HG02885 (cell line): ENCODE measurements around the gene MANF.

Experiments
- ATAC-seq: cut with Tn5 transposase; IDR thresholded peaks from one replicate; pipeline ENCODE4 v1.9.1; 2021; ENCODE audit warnings: mild to moderate bottlenecking; ENCODE audit not compliant: unreplicated experiment, poor library complexity

The MANF gene

DNA sequence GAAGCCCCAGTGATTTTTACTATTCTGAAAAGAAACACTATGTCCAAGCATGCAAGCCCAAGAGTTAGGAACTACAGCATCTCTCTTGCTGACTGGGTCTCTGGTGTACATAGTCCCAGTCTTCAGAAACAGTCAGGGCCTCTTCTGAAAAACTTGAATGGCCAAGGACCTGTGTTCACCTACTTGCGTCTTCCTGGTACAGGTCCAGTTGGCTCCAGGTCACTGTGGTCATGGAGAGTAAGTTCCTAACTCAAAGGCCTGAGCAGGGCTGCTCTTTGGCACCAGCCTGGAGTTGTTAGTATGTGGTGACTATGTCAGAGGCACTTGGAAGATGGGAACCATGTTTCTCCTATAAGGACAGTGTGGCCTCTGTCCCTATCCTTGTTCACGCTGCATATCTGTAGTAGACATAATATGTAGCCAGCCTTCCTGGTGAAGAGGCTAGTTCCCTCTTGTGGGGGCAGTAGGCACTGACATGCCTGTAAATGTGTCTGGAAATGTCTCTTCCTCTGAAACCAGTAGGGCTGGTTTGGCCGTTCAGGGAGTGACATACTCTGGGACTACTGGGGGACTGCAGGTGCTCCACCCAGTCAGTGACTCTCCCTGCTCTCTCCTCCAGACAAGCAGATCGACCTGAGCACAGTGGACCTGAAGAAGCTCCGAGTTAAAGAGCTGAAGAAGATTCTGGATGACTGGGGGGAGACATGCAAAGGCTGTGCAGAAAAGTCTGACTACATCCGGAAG lies 3.4 kb downstream of the MANF start:
- no peak for ATAC-seq

DNA sequence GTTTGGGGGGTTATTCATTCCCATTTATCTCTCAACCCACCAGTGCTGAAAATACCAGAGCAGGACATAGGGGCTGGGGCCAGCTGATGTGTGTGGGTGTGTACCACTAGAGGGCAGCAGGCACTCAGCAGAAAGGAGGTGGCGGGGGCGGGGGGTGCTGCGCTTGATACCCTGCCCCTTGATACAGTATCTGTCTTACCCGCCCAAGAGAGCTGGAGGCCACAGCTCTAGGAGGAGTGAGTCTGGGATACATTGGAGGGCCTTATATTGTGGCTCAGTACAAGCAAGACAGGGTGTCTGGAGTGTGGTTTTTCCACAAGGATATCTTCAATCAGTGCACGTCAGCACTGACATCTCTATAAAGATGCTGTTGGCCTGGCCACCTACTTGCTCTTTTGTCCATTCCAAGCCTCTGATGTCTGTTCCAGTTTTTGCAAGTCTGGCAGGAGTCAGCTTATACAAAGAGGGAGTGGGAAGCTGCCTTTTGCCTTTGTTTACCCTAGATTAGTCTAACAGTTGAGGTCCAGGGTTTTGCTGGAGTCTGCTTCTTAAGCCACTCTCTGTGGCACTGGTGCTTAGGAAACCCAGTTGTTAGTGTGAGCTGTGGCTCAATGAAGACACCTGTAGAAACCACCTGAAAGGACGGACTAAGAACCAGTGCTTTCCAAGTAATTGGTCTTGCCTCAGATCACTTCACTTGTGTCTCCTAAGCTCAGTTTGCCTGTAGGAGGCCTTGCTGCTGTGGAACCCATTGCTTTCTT lies 4.5 kb downstream of the MANF start:
- no peak for ATAC-seq

DNA sequence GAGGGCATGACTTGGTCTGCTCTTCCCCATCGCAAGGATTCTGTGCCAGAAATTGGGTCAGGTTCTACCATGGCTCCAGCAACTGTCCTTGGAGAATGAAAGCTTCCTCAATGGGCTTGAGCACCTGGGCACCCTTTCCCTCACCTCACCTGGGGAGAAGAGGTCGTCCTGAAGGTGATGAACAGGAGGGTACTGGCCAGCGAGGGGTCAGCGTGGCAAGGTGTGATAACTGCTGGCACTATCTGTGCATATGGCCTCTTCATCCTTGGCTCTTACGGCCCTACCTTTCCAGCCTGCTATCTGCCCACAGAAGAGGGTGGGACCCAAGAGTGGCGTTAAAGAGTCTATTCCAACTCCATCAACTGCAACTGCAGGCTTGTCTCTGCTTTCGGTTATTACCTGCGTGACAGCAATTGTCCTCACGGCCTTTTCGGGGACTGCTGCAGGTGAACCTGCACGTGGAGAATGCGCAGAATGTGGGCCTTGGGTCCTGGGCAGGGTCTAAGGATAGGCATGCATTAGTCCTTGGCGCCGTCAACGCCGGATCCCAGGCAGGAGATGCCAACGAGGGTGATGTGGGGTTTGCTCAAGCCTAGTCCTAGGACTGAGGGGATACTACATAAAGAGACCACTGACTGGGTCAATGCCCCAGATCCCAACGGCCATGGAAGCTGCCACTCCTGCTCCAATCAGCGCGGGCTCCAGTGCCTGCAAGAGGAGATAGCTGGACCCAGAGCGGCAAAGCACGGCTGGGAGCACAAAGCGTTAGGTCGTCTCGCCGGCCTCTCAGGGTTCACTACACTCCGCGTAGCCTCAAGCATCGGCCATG lies 5.4 kb downstream of the MANF start:
- ATAC-seq: peak; percentile 4

DNA sequence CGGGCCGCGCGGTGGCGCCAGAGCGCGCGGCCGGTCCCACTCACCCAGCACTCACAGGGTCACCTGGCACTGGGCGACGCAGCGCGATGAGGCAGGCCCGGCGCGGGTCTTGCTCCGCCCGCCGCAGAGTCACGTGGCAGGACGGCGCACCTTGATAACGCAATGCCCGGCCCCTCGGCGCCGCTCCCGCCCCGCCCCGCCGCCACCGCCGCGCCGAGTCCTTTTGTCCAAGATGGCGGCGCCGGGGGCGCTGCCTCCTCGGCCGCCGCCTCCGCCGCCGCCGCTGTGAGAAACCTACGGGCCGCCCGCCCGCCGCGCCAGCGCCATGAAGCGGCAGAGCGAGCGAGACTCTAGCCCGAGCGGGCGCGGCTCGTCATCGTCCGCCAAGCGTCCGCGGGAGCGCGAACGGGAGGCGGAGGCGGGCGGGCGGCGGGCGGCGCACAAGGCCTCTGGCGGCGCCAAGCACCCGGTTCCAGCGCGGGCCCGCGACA lies 6.0 kb downstream of the MANF start, which contains the start of gene RBM15B:
RBM15B (plus strand) TSS at position 211 of the 491 bp plus-strand sequence; CDS start at position 326, 115 bp downstream.
- ATAC-seq: peak; percentile 92

DNA sequence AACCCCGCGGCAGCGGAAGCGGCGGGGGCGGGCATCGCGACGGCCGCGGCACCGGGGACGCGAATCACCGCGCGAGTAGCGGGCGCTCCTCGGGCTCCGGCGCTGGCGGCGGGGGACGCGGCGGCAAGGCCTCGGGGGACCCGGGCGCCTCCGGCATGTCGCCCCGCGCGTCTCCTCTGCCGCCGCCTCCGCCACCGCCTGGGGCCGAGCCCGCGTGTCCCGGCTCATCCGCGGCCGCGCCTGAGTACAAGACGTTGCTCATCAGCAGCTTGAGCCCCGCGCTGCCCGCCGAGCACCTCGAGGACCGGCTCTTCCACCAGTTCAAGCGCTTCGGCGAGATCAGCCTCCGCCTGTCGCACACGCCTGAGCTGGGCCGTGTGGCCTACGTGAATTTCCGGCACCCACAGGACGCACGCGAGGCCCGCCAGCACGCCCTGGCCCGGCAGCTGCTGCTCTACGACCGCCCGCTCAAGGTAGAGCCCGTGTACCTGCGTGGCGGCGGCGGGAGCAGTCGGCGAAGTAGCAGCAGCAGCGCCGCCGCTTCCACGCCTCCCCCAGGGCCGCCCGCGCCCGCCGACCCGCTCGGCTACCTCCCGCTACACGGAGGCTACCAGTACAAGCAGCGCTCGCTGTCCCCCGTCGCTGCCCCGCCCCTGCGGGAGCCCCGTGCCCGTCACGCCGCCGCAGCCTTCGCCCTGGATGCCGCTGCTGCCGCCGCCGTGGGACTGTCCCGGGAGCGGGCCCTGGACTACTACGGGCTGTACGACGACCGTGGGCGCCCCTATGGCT lies 6.7 kb downstream of the MANF start:
- ATAC-seq: peak; percentile 12

DNA sequence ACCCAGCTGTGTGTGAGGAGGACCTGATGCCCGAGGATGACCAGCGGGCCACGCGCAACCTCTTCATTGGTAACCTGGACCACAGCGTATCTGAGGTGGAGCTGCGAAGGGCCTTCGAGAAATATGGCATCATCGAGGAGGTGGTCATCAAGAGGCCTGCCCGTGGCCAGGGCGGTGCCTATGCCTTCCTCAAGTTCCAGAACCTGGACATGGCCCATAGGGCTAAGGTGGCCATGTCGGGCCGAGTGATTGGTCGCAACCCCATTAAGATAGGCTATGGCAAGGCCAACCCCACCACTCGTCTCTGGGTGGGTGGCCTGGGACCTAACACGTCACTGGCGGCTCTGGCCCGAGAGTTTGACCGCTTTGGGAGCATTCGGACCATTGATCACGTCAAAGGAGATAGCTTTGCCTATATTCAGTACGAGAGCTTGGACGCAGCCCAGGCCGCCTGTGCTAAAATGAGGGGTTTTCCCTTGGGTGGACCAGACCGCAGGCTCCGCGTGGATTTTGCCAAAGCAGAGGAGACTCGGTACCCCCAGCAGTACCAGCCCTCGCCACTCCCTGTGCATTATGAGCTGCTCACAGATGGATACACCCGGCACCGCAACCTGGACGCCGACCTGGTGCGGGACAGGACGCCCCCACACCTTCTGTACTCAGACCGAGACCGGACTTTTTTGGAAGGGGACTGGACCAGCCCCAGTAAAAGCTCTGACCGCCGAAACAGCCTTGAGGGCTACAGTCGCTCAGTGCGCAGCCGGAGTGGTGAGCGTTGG lies 7.5 kb downstream of the MANF start:
- no peak for ATAC-seq

DNA sequence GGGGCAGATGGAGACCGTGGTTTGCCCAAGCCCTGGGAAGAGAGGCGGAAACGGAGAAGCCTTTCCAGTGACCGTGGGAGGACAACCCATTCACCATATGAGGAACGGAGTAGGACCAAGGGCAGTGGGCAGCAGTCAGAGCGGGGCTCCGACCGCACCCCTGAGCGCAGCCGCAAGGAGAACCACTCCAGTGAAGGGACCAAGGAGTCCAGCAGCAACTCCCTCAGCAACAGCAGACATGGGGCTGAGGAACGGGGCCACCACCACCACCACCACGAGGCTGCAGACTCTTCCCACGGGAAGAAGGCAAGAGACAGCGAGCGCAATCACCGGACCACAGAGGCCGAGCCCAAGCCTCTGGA lies 8.0 kb downstream of the MANF start:
- no peak for ATAC-seq

DNA sequence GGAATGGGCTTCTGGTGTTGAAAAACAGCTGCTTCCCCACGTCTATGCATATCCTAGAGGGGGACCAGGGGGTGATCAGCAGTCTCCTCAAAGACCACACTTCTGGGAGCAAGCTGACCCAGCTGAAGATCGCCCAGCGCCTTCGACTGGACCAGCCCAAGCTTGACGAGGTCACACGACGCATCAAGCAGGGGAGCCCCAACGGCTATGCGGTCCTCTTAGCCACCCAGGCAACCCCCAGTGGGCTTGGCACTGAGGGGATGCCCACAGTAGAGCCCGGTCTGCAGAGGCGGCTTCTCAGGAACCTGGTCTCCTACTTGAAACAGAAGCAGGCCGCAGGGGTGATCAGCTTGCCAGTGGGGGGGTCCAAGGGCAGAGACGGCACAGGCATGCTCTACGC lies 8.5 kb downstream of the MANF start:
- no peak for ATAC-seq

DNA sequence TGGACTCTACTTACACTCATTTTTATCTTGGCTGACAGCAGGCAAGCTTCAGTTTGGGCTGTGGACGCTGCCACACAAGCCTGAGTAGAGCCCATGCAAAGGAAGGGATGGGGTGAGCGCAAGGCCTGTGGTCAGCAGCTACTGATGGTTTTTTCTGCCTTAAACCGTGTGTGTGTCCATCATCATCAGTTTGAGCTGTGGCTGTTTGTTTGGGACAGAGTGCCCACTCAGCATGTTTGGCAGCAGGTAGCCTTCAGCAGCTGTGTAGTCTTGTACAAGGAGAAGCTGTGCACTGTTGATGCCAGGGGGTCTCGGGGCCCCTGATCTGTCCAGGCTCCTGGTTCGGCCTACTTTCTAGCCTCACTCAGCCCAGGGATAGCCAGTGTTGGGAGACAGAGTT lies 9.4 kb downstream of the MANF start:
- ATAC-seq: no peak

DNA sequence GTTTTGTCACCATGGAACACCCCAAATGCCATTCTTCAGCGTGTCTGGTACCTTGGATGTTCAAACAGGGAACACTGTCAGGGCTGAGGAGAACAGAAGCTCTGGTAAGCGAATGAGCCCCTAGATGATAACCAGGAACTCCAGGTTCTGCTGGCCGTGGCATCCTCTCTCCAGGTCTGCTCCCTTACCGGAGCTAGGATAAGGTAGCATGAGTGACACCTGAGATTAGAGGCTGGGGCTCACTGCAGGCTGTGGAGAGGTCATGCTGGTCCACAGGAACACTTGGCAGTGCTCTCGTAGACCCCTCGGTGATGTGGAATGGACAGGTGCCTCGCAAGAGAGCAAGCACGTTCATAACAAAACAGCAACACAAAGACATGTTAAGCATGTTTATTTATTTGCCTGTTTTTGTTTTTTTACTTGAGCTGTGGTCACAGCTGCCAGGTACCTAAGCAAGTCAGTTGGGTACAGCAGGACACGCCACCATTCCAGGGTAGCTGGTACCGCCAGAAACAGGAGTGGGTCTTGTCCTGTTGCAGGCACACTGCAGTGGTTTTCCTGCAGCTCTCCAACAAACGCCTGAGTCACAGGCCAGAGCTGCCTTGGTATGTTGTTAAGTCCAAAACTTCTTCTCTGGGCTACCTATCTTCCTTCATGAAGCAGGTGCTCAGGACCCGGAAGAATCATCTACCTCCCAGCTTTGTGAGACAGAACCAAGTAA lies 10.6 kb downstream of the MANF start:
- ATAC-seq: no peak

DNA sequence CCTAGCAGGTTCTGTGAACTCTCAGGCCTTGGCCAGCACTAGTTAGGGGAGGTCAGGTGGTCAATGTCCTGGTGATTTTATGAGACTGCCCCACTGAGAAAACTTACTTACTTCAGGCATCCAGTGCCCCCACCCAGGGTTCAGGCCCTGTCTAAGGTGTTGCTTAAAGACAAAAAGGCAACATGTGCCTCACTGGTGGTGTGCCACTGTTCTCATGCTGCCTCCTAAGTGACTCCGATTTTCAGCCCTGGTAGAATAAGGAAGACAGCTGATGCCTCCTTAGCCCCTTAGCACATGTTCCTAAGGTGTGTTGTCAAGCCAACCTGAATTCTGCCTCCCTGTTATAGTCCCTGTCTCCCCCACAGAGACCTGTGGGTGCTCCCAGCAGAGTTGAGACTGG lies 11.3 kb downstream of the MANF start:
- no peak for ATAC-seq

DNA sequence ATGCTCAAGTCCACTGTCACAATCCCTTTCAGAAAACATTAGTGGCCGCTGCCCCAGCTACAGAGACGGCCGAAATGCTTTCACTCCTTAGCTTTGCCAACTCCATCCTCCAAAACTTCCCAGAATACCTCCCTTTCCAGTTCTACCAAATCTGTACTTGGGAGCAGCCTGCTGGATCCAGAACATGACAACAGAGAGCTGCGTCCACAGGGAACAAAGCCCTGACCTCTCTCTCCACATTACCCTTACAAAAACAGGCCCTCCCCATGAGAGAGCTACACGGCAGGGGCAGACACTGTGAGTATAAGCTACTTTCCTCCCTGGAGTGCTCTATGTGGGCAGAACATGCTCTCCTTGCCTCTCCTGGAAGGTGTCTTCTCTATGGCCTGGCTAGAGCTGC lies 12.3 kb downstream of the MANF start:
- ATAC-seq: no peak

DNA sequence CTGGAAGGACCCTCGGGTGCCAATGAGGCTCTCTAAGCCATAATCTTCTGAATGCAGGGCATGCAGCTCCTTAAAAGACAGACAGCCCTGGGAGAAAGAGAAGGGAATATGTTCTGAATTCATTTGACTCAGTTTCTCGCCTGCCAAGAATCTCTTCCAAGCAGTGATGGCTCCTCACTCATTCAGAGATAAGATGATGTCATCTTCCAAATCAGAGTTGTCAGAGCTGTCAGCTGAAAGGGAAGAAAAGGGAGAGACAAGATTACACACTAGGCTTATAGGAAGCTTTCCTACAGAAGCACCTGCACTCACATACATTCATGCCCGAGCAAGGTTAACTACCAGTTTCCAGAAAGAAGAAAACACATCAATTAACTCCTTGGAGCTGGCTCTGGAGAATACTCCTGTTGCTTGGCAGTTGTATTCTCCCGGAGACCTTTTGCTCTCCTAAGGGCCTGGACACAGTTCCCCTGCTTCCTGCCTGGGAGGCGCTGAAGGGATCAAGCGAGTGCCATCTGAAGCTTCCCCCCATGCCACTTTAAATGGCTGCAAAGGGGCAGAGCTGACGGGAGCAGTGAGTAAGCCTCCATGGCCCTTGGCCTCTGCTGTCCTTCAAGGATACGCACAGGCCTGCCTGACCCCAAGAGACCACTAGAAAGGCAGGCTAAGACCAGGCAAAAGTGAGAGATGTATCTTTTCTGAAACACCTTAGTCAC lies 13.7 kb downstream of the MANF start:
- no peak for ATAC-seq

DNA sequence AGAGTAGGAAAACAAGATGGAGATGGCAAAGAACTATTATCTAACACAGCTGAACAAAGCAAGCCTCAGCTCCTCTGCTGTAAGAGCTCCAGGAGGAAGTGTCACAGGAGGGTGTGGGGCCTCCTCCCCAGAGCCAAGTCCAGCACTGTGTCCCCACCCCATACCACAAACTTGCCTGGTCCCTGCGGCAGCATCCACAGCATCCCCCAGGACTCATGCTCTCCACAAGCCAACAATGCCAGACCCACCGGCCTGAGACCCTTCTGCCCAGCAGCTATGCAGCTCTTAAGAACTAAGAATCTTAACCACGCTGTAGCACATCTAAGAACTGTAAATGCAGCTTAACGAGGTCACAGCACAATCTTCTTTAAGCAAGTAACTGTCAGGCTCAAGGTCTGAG lies 15.1 kb downstream of the MANF start:
- ATAC-seq: no peak

DNA sequence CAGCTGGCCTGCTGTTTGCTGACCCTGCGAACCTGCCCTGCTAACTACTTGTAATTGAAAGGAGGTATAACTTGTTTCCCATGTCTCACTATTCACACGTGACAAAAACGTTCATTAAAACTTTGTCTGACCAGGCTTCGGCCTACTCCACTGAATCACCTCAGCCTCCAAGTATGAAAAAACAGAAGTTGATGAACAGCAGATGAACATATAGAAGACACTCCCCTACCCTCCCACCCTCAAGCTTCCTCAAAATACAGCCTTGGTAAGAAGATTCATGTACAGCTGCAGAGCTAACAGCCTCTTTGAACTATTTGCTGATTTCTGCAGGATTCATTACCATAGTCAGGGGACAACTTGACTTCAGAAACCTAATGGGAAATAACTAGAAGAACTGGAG lies 16.6 kb downstream of the MANF start:
- no peak for ATAC-seq

DNA sequence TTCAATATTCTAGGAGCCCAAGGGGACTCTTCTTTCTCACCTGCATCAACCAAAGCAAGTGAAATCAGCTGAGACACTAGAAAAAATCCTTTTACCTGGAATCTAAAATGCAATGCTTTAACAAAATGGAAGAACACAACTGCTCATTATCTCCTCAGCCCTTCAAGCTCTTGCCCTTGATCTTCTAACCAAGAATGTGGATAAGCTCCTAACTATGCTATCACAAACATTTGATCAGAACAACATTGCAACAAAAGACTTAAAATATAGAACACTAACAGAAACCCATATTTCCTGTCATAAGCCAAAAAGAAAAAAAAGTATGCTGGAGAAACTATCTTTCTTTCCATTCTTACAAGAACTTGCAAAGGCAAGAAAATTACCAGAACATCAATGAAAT lies 18.6 kb downstream of the MANF start:
- ATAC-seq: no peak

DNA sequence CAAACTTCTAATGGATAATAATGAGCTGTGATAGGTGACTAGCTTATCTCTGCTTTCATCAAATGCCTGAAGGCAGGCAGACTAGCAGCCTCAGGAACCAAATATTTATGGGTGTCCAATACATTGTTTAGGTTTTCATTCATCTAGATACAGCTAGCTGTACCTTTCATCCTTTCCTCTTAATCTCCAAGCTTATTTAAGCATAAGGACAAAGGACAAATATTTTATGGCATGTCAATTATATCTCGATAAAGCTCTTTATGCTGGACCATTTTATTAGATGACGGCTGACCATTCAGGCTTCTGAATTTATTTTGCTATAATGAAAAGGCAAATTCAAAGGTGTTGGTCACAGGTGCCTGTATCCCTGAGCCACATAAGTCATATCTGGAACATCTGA lies 22.9 kb downstream of the MANF start:
- no peak for ATAC-seq

DNA sequence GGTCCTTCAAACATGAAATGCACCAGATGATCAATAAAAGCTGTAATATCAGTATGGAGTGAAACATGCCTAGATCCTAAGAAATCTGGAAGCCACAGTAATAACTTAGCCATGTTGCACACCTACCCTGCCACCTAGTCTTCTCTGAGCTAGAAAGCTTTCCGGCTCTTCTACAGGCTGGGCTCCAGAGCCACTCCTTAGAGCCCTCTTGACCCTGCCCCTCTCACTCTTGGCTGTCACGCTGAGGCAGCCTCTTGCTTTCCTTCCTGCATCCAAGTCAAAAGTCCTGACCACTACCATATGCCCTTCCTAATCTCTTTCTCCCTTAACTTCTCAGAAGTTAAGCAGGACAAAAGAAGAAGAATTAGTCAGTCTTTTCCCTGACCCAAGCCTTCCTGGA lies 23.7 kb downstream of the MANF start:
- ATAC-seq: no peak
